Spinal cord (tissue), 10 donors: ENCODE measurements around the gene LHFPL3. TPM values are rescaled to one million over a fixed set of nuclear protein-coding genes. Genes with fewer than 3 reads are reported as not detected.

Experiments
- DNase-seq, 6 donors: peaks; one replicate each; pipeline versions ENCODE4 v3.0.0 to v3.0.0-alpha.2; 2013 to 2015; ENCODE audit warnings: low spot score in 6 of 6, low read depth in 4 of 6
- H3K27ac ChIP-seq: one replicate; pipeline ENCODE4 v1.5.1; 2013; ENCODE audit warnings: low read depth, low read length, control low read depth
- H3K27me3 ChIP-seq: one replicate; pipeline ENCODE4 v1.6.1; 2013; ENCODE audit warnings: low read length; ENCODE audit not compliant: control insufficient read depth, insufficient read depth
- H3K36me3 ChIP-seq: one replicate; pipeline ENCODE4 v1.6.1; 2013; ENCODE audit warnings: low read length; ENCODE audit not compliant: control insufficient read depth, insufficient read depth
- H3K4me1 ChIP-seq: one replicate; pipeline ENCODE4 v1.6.1; 2013; ENCODE audit warnings: low read length; ENCODE audit not compliant: control insufficient read depth, insufficient read depth
- H3K4me3 ChIP-seq: one replicate; pipeline ENCODE4 v1.5.1; 2013; ENCODE audit warnings: low read depth, low read length, control low read depth
- H3K9me3 ChIP-seq: one replicate; pipeline ENCODE4 v1.6.1; 2013; ENCODE audit warnings: low read length; ENCODE audit not compliant: control insufficient read depth, insufficient read depth
- WGBS: methylation state at CpG from one replicate; pipeline ENCODE4 v1.1.5; 2013; ENCODE audit warnings: missing lambda C conversion rate; ENCODE audit not compliant: insufficient coverage; 5-methylcytosine and 5-hydroxymethylcytosine counted together
- polyA plus RNA-seq, 2 donors: library from polyadenylated mRNA; unstranded; fragments of 120-200 nt; gene quantifications; one replicate each; pipeline ENCODE4 v1.2.1, GENCODE V29; 2013; ENCODE audit not compliant: insufficient read length in 2 of 2
- total RNA-seq, 2 donors: library from RNA; depleted of rRNA in 1 of 2; stranded (reverse); fragments of 120-200 nt in 1 of 2; fragments of >200 nt in 1 of 2; gene quantifications; one replicate each; pipeline versions ENCODE4 v1.2.3 to v1.2.4, GENCODE V29; 2013 to 2014
- donor health status: healthy.

Gene LHFPL3
- total and polyA plus RNA-seq, 4 donors: 18.8 to 78.7 (median 62.9) TPM

DNA sequence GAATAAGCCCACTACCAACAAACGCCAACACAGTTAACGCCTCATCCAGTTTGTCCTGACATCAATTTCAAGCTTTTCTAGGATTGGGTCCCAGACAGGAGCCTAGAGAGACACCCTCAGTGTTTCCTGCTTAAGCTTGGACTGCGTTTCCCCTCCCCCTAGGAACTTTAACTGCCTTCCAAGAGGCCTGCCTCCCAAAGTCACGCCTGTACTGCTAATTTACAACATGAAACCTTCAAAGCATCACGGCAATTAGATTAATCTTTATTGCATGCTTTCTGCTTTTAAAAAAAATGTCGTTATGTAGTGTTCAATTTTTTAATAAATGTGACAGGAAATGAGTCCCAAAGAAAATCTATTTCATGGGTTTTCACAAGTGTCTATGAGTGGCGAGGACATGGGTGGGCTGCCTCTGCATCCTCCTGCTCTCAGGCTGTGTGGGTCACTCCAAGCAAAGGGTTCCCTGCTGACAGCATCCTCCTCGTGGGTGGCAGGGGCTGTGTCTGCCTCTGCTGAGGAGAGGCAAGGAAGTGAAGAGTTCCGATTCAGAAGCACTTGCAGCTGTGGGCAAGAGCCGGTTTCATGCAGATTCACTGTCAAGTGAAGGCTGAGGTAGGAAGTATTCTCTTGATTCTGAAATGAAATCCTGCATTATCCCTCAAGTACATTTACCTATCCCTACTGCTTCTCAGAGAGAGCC, 492.6 kb downstream of the LHFPL3 start:
- Histone ChIP-seq H3K4me3 (no peak overlapping the region), H3K27ac (no peak overlapping the region), H3K36me3 (no peaks in the 10 kb centered on the region), H3K4me1 (peaks cover 5% of the 10 kb centered on the region), H3K9me3 (no peaks in the 10 kb centered on the region), H3K27me3 (no peaks in the 10 kb centered on the region)
- 53% methylated on average over 5 of the region's 10 CpGs for WGBS
- no peak for DNase-seq

DNA sequence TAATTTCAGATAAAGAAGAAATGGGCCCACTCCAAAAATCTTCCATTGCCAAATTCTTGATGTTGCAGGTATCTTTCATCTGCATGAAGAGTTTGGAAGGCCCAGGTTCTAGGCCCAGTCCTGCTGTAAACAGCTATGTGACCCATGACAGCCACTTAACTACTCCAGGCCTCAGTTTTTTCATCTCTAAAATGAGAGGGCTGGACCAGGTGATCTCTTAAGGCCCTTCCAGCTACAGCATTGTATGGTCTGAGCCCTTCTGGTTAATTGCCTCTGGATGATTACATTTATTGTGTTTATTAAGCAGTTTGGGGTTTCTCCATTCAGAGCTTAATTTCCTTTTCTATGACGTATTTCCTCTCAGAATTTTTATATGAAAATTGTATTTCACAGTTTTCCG, 494.8 kb downstream of the LHFPL3 start:
- Histone ChIP-seq H3K36me3 (no peaks in the 10 kb centered on the region), H3K4me1 (peaks cover 5% of the 10 kb centered on the region), H3K27me3 (no peaks in the 10 kb centered on the region), H3K27ac (no peak overlapping the region), H3K9me3 (no peaks in the 10 kb centered on the region), H3K4me3 (no peak overlapping the region)
- no CpG with 5 or more reads among the region's 2 CpGs for WGBS
- no peak for DNase-seq

DNA sequence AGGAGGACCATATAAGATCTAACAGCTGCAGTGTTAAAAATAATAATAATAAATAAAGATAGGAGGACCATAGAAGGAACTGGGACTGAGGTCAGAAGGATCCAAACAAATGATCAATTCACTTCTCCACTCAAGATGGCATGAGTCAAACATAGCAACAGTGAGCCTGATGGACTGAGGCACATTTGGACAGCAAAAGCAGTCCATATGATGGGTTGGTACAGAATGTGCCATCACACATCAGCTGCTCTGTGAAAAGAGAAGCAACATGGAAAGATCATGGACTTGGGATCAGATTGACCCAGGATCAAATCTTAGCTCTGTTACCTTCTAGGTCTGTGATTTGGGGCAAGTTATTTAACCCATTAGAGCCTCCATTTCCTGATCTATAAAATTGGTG, 496.7 kb downstream of the LHFPL3 start:
- Histone ChIP-seq H3K27me3 (no peaks in the 10 kb centered on the region), H3K4me1 (peaks cover 5% of the 10 kb centered on the region), H3K4me3 (no peak overlapping the region), H3K27ac (no peak overlapping the region), H3K36me3 (no peaks in the 10 kb centered on the region), H3K9me3 (no peaks in the 10 kb centered on the region)
- no peak for DNase-seq

DNA sequence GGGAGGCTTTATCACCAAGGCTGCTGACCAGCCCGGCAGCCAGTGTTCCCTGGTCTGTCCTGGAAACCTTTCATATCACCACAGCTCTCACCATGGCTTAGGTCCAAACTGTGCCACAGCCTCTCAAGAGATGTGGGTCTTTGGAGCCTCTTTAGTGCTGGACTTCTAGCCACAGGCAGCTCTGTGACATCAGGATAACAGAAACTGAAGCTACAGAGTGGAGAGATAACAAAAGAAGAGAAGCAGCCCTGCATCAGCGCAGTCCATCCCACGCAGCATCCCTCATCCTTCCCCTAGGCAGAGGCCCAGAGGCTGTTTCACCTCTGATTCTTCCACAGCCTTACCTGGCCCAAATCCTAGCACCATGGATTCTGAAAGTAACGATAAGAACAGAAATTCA, 497.7 kb downstream of the LHFPL3 start:
- no peak for DNase-seq
- H3K4me1 ChIP-seq: peaks cover under 1% of the 10 kb centered on the region
- 100% methylated on average over 1 of the region's 4 CpGs for WGBS
- no peaks in the 10 kb centered on the region for H3K36me3 ChIP-seq
- no peak overlapping the region for H3K27ac ChIP-seq
- H3K27me3 ChIP-seq: no peaks in the 10 kb centered on the region
- H3K9me3 ChIP-seq: no peaks in the 10 kb centered on the region
- H3K4me3 ChIP-seq: no peak overlapping the region

DNA sequence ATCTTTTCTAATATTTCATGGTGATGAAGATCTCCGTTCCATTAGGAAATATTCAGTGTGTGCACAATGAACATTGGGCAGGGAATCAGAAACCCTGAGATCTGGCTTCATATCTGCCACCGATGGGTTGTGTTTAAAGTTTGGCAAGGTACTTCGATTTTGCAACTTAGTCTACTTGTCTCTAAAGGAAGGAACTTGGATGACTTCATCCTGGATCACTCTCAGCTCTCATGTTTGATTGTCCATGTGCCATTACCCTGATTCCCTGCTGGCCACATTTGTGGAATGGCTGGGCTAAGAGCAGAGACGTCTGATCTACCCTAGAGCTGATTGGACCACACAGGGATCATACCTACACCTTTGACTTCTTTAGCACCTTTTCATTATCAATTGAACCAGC, 508.6 kb downstream of the LHFPL3 start:
- DNase-seq: no peak
- WGBS: 85% methylated on average over 3 of the region's 4 CpGs
- H3K9me3 ChIP-seq: no peaks in the 10 kb centered on the region
- H3K27ac ChIP-seq: no peak overlapping the region
- no peak overlapping the region for H3K4me3 ChIP-seq
- H3K36me3 ChIP-seq: no peaks in the 10 kb centered on the region
- no peaks in the 10 kb centered on the region for H3K4me1 ChIP-seq
- H3K27me3 ChIP-seq: no peaks in the 10 kb centered on the region

DNA sequence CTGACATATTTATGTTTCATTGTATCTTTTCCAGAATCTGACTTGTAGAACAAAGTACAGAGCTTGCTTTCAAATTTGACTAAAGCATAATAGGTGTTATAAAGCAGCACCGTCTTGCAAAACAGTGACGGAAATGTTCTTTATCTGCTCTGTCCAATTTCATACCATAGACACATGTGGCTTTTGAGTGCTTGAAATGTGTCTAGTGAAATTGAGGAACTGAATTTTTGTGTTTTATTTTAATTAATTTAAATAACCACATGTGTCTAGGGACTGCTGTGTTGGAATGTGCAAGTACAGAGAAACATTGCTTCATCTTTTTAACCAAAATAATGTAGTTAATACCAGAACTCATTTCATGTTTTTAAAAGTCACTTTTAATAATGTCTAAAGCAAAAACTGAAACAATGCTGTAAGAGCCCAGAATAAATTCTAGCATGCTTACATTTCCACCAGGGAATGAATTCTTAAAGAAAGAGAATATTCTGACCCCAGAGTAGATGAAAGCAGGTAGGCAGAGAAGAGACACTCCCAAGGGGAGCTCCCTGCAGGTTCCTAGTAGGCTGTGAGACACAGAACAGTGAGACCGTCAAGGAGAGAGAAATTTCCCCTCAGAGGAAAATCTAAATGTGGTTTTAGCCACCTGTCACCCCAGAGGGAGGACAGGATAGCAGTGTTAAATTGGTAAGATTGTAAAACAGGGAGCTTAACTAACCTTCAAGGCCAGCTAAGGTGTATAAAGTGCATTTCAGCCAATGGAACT, 510.3 kb downstream of the LHFPL3 start:
- H3K4me1 ChIP-seq: no peaks in the 10 kb centered on the region
- H3K27me3 ChIP-seq: no peaks in the 10 kb centered on the region
- H3K27ac ChIP-seq: no peak overlapping the region
- H3K36me3 ChIP-seq: no peaks in the 10 kb centered on the region
- 67% methylated on average over 1 of the region's 3 CpGs for WGBS
- no peaks in the 10 kb centered on the region for H3K9me3 ChIP-seq
- no peak for DNase-seq
- no peak overlapping the region for H3K4me3 ChIP-seq

DNA sequence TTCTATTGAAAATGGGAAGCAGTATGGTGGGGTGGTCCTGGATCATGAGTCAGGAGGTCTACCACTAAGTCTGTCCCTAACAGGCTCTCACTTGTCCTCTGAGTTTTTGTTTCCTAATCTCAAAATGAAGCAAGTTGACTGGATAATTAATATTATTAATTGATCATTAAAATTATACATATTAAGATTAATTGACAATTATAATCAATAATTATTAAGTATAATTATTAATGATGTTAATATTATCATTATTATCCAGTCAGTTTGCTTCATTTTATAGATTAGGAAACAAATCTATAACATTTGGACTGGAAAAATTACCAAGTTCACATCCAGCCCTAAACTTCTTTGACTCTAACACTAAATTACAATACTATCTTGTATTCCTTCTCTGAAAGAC, 511.4 kb downstream of the LHFPL3 start:
- Histone ChIP-seq H3K4me3 (no peak overlapping the region), H3K36me3 (no peaks in the 10 kb centered on the region), H3K4me1 (no peaks in the 10 kb centered on the region), H3K27me3 (no peaks in the 10 kb centered on the region), H3K9me3 (no peaks in the 10 kb centered on the region), H3K27ac (no peak overlapping the region)
- DNase-seq: no peak

DNA sequence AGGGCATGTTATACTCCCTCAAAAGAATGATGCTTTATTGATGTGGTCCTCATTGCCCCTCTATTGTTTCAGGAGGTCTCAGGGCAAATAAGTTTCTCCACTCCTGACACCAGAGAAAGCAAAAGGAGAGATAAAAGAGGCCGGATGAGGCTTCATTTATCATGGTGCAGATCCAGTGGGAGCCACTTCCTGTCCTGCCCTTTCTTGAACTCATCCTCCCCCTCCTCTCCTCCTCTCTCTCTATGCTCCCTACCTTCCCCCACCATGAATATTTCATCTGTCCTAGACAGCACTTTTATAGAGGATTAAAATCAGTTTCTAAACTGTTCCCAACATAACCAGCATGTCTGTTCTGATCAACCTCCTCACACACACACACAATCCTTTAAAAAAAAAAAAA, 513.4 kb downstream of the LHFPL3 start:
- Histone ChIP-seq H3K4me1 (peaks cover 4% of the 10 kb centered on the region), H3K4me3 (no peak overlapping the region), H3K27ac (no peak overlapping the region), H3K36me3 (no peaks in the 10 kb centered on the region), H3K27me3 (no peaks in the 10 kb centered on the region), H3K9me3 (no peaks in the 10 kb centered on the region)
- 22% methylated on average over 1 of the region's 1 CpG for WGBS
- DNase-seq: no peak

DNA sequence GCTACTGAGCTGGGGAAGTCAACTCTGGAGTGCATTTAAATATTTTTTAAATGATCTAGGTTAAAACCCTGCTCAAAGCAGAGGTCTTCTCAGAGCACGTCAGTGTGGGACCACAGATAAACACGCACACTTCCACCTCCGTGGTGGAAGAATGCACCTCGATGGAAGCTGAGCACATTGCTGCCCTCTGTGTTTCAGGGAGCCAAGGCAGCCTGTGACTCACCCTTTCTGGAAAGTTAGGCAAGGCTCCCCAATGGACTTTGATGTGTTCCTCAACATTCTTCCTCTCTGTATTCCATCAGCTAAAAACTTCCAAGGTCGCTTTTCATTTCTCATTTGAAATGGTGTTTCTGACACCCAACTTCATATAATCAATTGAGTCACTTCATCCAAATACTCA, 514.8 kb downstream of the LHFPL3 start:
- Histone ChIP-seq H3K27me3 (no peaks in the 10 kb centered on the region), H3K36me3 (no peaks in the 10 kb centered on the region), H3K9me3 (no peaks in the 10 kb centered on the region), H3K27ac (no peak overlapping the region), H3K4me1 (peaks cover 5% of the 10 kb centered on the region), H3K4me3 (no peak overlapping the region)
- DNase-seq: no peak
- WGBS: 82% methylated on average over 4 of the region's 5 CpGs

DNA sequence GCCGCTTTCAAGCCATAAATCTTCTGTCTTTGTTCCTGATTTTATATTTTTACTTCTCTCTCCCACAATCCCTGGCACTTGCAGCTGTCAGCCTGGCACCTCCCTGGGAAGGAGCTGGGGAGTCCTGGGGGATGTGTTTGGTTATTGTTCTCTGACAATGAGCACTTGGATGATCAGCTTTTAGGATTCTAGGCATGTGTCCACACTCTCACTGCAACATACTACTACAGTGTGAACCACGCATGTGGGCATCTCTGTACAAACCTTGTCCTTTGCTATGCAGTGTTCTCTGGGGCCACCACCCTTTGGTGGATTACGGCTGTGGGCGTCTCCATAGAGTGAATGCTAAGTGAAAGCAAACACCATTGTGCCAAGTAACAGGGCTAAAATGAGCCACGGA, 517.2 kb downstream of the LHFPL3 start:
- WGBS: 58% methylated on average over 4 of the region's 5 CpGs
- H3K4me3 ChIP-seq: no peak overlapping the region
- peak in 2 of 6 donors; percentile 52 to 56 for DNase-seq
- no peak overlapping the region for H3K27ac ChIP-seq
- no peaks in the 10 kb centered on the region for H3K9me3 ChIP-seq
- no peaks in the 10 kb centered on the region for H3K36me3 ChIP-seq
- peaks cover 11% of the 10 kb centered on the region for H3K4me1 ChIP-seq
- no peaks in the 10 kb centered on the region for H3K27me3 ChIP-seq
